HG03159 (cell line): Measurements from ENCODE around the gene SMCP.

Source experiments
- ATAC-seq: cut with Tn5 transposase; IDR thresholded peaks from one replicate; pipeline ENCODE4 v1.9.1; 2021; ENCODE audit warnings: mild to moderate bottlenecking, moderate library complexity; ENCODE audit not compliant: unreplicated experiment

Gene SMCP

GRCh38 chr1:152886085-152886484, 8.0 kb downstream of the SMCP start:
- ATAC-seq: no peak

- no peak for ATAC-seq
Observed at GRCh38 chr1:152886758-152887409, 8.8 kb downstream of the SMCP start.

- no peak for ATAC-seq
Observed at GRCh38 chr1:152888126-152888525, 10.0 kb downstream of the SMCP start.

GRCh38 chr1:152899027-152899426, 20.9 kb downstream of the SMCP start:
- no peak for ATAC-seq

GRCh38 chr1:152899883-152900282, 21.8 kb downstream of the SMCP start:
- no peak for ATAC-seq

- no peak for ATAC-seq
Observed at GRCh38 chr1:152901631-152902030, 23.5 kb downstream of the SMCP start.

- no peak for ATAC-seq
Observed at GRCh38 chr1:152902636-152903035, 24.5 kb downstream of the SMCP start.

- ATAC-seq: no peak
Observed at GRCh38 chr1:152904688-152905440, 26.7 kb downstream of the SMCP start.

GRCh38 chr1:152906023-152906565, 28.0 kb downstream of the SMCP start:
- ATAC-seq: no peak

GRCh38 chr1:152907686-152908601, 29.8 kb downstream of the SMCP start, which contains the start of gene IVL:
IVL (plus strand) TSS chr1:152908546; CDS start chr1:152909798, 1,252 bp downstream.
- no peak for ATAC-seq

GRCh38 chr1:152909206-152909605, 31.1 kb downstream of the SMCP start:
- no peak for ATAC-seq

GRCh38 chr1:152912471-152912870, 34.3 kb downstream of the SMCP start:
- ATAC-seq: no peak

- no peak for ATAC-seq
Observed at GRCh38 chr1:152912900-152913299, 34.8 kb downstream of the SMCP start.

- no peak for ATAC-seq
Observed at GRCh38 chr1:152917794-152918193, 39.7 kb downstream of the SMCP start.

- ATAC-seq: no peak
Observed at GRCh38 chr1:152919071-152919470, 40.9 kb downstream of the SMCP start.

GRCh38 chr1:152924191-152924590, 46.1 kb downstream of the SMCP start:
- no peak for ATAC-seq

- no peak for ATAC-seq
Observed at GRCh38 chr1:152926091-152926490, 48.0 kb downstream of the SMCP start.

- no peak for ATAC-seq
Observed at GRCh38 chr1:152928671-152929070, 50.5 kb downstream of the SMCP start.

GRCh38 chr1:152932170-152932811, 54.2 kb downstream of the SMCP start:
- ATAC-seq: no peak

GRCh38 chr1:152933196-152933595, 55.1 kb downstream of the SMCP start:
- no peak for ATAC-seq
